Cardiac muscle cell (in vitro differentiated cells and primary cell): ENCODE measurements around the gene KIAA1671. TPM values are rescaled to one million over a fixed set of nuclear protein-coding genes. Genes with fewer than 3 reads are reported as not detected.
"Not testable (repeated sequence)": the region's sequence is repeated elsewhere in the genome, so short reads cannot be mapped to it uniquely, and the experiment has no call there.

Experiments used
- DNase-seq, 2 donors: peaks; one replicate each; pipeline versions ENCODE4 v3.0.0 to v3.0.0-alpha.2; 2010 to 2017; ENCODE audit warnings: low read depth in 1 of 2, low spot score in 1 of 2
- H3K27ac ChIP-seq: fragments of 200-600 bp; sonication (generic); 2 replicates; pipeline ENCODE4 v1.5.1; 2016
- H3K27me3 ChIP-seq: fragments of 200-600 bp; sonication (generic); 2 replicates; pipeline ENCODE4 v1.6.0; 2016; ENCODE audit warnings: control low read depth
- H3K36me3 ChIP-seq: fragments of 200-600 bp; sonication (generic); 2 replicates; pipeline ENCODE4 v1.5.1; 2016; ENCODE audit warnings: control low read depth
- H3K4me1 ChIP-seq: fragments of 200-600 bp; sonication (generic); 2 replicates; pipeline ENCODE4 v1.8.1; 2017; ENCODE audit warnings: low read depth, mild to moderate bottlenecking, mixed run types
- H3K4me3 ChIP-seq: fragments of 200-600 bp; sonication (generic); 2 replicates; pipeline ENCODE4 v1.5.1; 2016; ENCODE audit warnings: mild to moderate bottlenecking
- H3K9me3 ChIP-seq: fragments of 200-600 bp; sonication (generic); 2 replicates; pipeline ENCODE4 v1.5.1; 2017; ENCODE audit warnings: low read depth, mild to moderate bottlenecking, control low read depth
- polyA plus RNA-seq: library from polyadenylated mRNA; unstranded; fragments of >200 nt; fragmentation: Nextera tagmentation; extraction: Ambion mirVana; gene quantifications from 2 replicates; pipeline ENCODE4 v1.2.1, GENCODE V29; 2016
- total RNA-seq: library from RNA; depleted of rRNA; stranded (reverse); fragments of >200 nt; gene quantifications from 2 replicates; pipeline ENCODE4 v1.2.3, GENCODE V29; 2016
- TF ChIP-seq, protein P1 (sequence below): IDR thresholded peaks from 2 replicates; pipeline ENCODE4 v1.5.1; 2012; ENCODE audit warnings: low read depth, mild to moderate bottlenecking, low read length

The KIAA1671 gene
- total and polyA plus RNA-seq, 2 experiments from 2014 or later, result 10.9 to 37.3 TPM

DNA sequence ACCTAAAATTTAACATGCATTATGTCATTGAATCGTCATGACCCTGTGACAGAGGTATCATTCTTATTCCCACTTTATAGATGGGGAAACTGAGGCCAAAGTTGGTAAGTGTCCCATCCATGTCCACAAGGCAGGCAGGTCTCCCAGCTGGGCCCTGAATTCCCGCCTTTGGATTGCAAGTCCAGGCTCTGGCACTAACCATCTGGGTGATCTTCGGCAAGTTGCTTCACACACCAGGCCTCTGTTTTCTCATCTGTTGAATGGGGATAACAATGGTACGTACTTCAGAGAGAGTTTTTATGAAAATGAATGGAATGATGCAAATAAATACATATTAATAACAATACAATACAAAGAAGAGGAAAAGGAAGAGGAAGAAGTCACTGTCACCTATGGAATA is 250.6 kb downstream of the KIAA1671 start:
- H3K27ac ChIP-seq, result no peak overlapping the region
- no peak overlapping the region for H3K4me3 ChIP-seq
- TF ChIP-seq, protein P1, sequence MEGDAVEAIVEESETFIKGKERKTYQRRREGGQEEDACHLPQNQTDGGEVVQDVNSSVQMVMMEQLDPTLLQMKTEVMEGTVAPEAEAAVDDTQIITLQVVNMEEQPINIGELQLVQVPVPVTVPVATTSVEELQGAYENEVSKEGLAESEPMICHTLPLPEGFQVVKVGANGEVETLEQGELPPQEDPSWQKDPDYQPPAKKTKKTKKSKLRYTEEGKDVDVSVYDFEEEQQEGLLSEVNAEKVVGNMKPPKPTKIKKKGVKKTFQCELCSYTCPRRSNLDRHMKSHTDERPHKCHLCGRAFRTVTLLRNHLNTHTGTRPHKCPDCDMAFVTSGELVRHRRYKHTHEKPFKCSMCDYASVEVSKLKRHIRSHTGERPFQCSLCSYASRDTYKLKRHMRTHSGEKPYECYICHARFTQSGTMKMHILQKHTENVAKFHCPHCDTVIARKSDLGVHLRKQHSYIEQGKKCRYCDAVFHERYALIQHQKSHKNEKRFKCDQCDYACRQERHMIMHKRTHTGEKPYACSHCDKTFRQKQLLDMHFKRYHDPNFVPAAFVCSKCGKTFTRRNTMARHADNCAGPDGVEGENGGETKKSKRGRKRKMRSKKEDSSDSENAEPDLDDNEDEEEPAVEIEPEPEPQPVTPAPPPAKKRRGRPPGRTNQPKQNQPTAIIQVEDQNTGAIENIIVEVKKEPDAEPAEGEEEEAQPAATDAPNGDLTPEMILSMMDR, result no peak
- no peaks in the 10 kb centered on the region for H3K9me3 ChIP-seq
- no peak for DNase-seq
- no peaks in the 10 kb centered on the region for H3K36me3 ChIP-seq
- no peaks in the 10 kb centered on the region for H3K27me3 ChIP-seq
- H3K4me1 ChIP-seq, result no peaks in the 10 kb centered on the region

DNA sequence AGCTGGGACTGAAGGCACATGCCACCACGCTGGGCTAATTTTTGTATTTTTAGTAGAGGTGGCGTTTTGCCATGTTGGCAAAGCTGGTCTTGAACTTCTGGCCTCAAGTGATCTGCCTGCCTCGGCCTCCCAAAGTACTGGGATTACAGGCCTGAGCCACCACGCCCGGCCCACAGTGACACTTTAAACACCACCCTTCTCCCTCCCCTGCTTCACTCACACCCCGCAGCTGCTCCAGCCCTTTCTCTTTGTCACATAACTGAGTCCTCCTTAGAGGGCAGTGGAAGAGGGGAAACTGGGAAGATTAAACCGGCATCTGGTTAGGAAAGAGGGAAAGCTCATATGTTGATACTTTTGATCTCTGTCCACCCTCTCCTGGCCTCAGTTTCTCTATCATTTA is 252.0 kb downstream of the KIAA1671 start:
- H3K9me3 ChIP-seq, H3K4me3 ChIP-seq, DNase-seq, H3K27ac ChIP-seq, H3K36me3 ChIP-seq, H3K27me3 ChIP-seq, H3K4me1 ChIP-seq: not testable (repeated sequence)

DNA sequence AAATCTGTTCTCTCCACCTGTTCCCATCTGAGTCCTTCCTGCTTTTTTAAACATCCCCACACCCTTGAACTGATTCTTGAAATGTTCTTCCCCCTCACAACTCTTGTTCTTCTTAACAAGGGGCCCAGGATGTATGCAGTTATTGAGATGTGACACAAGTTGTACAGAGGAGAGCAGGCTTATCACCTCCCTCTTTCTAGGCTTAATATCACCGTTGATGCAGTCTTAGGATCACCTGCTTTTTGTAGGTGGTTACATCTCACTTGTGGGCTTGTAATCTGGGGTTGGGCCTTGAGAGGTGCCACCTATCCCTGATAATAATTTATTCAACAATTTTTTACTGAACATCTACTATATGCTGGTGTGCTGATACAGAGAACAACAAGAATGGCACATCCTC is 253.3 kb downstream of the KIAA1671 start:
- TF ChIP-seq, protein P1, result no peak
- no peak for DNase-seq
- H3K36me3 ChIP-seq, result no peaks in the 10 kb centered on the region
- H3K27me3 ChIP-seq, result no peaks in the 10 kb centered on the region
- no peak overlapping the region for H3K27ac ChIP-seq
- no peak overlapping the region for H3K4me3 ChIP-seq
- no peaks in the 10 kb centered on the region for H3K4me1 ChIP-seq
- no peaks in the 10 kb centered on the region for H3K9me3 ChIP-seq

DNA sequence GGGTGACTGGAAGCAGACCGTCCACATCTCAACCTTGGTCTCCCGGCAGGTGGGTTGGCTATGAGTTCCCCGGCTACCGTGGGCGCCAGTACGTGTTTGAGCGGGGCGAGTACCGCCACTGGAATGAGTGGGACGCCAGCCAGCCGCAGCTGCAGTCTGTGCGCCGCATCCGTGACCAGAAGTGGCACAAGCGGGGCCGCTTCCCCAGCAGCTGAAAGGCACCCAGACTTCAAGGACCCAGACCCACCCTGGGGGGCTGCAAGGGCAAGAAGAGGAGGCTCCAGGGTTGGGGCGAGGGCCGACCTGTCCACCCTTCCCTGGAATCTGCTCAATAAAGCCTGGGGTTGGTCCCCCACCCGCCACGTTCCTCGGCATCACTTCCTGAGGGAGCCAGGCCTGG is 254.5 kb downstream of the KIAA1671 start:
- H3K27me3 ChIP-seq, result no peaks in the 10 kb centered on the region
- H3K9me3 ChIP-seq, result no peaks in the 10 kb centered on the region
- H3K36me3 ChIP-seq, result no peaks in the 10 kb centered on the region
- no peaks in the 10 kb centered on the region for H3K4me1 ChIP-seq
- no peak overlapping the region for H3K27ac ChIP-seq
- TF ChIP-seq, protein P1, result no peak
- no peak overlapping the region for H3K4me3 ChIP-seq
- no peak for DNase-seq

DNA sequence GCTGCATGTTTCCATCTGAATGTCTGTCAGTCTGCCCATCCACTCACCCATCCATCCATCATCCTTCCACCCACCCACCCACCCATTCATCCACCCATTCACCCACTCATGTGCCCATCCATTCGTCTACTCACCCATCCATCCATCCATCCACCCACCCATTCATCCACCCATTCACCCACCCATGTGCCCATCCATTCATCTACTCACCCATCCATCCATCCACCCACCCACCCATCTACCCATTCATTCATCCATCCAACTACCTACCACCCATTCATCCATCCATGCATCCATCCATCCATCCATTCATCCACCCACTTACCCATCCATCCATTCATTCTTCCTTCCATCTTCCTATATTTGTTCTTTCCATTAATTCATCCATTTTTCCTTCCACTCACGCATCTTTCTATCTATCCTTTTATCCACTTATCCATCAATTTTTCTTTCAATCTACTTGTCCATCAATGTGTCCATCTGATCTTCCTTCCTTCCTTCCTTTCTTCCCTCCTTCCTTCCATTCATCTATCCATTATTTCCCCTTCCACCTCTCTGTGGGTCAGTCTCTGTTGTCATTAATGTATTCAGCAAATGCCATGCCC is 255.1 kb downstream of the KIAA1671 start:
- no peaks in the 10 kb centered on the region for H3K27me3 ChIP-seq
- H3K4me3 ChIP-seq, result no peak overlapping the region
- no peaks in the 10 kb centered on the region for H3K36me3 ChIP-seq
- TF ChIP-seq, protein P1, result no peak
- no peak for DNase-seq
- no peaks in the 10 kb centered on the region for H3K4me1 ChIP-seq
- no peaks in the 10 kb centered on the region for H3K9me3 ChIP-seq
- H3K27ac ChIP-seq, result no peak overlapping the region

DNA sequence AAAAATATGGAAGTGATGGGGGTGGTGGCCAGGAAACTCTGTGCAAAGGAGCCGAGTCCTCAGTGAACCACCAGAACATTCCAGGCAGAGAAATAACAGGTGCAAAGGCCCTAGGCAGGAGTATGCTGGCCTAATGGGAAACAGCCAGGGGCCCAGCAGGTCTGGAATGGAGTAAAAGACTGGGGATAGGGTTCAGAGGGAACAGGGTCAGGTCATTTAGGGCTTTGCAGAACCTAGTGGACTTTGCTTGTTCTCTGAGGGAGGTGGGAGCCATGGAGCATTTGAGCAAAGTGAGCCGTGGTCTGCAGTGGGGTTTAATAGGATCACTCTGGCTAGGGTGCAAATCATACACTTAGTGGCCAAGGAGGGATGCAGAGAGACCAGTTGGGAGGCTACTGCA is 255.8 kb downstream of the KIAA1671 start:
- H3K27ac ChIP-seq, result no peak overlapping the region
- no peaks in the 10 kb centered on the region for H3K27me3 ChIP-seq
- no peak for DNase-seq
- no peaks in the 10 kb centered on the region for H3K9me3 ChIP-seq
- H3K4me1 ChIP-seq, result no peaks in the 10 kb centered on the region
- H3K4me3 ChIP-seq, result no peak overlapping the region
- no peaks in the 10 kb centered on the region for H3K36me3 ChIP-seq
- TF ChIP-seq, protein P1, result no peak
